HG03280 (cell line): Measurements from ENCODE around the gene EVL.

Experiments
- ATAC-seq: cut with Tn5 transposase; IDR thresholded peaks from one replicate; pipeline ENCODE4 v1.9.1; 2021; ENCODE audit warnings: mild to moderate bottlenecking, moderate library complexity; ENCODE audit not compliant: unreplicated experiment

EVL gene

GRCh38 chr14:100108042-100108825 is 43.0 kb downstream of the EVL start:
- ATAC-seq = peak; percentile 79

GRCh38 chr14:100108840-100109593 is 43.8 kb downstream of the EVL start:
- ATAC-seq = no peak

- no peak for ATAC-seq
Measured at GRCh38 chr14:100109594-100109955, 44.4 kb downstream of the EVL start.

- ATAC-seq = no peak
Measured at GRCh38 chr14:100110816-100111215, 45.6 kb downstream of the EVL start.

- no peak for ATAC-seq
Measured at GRCh38 chr14:100111931-100112704, 46.9 kb downstream of the EVL start.

GRCh38 chr14:100114109-100114765 is 49.0 kb downstream of the EVL start:
- no peak for ATAC-seq

GRCh38 chr14:100115236-100115635 is 50.0 kb downstream of the EVL start:
- ATAC-seq = no peak

GRCh38 chr14:100115726-100116125 is 50.5 kb downstream of the EVL start:
- ATAC-seq = no peak

GRCh38 chr14:100116134-100116533 is 50.9 kb downstream of the EVL start:
- ATAC-seq = no peak

GRCh38 chr14:100117026-100117425 is 51.8 kb downstream of the EVL start:
- no peak for ATAC-seq

- ATAC-seq = no peak
Measured at GRCh38 chr14:100117633-100118395, 52.6 kb downstream of the EVL start.

GRCh38 chr14:100118396-100119011 is 53.3 kb downstream of the EVL start:
- ATAC-seq = no peak

- no peak for ATAC-seq
Measured at GRCh38 chr14:100119251-100119650, 54.0 kb downstream of the EVL start.

GRCh38 chr14:100120522-100121269 is 55.5 kb downstream of the EVL start:
- no peak for ATAC-seq

GRCh38 chr14:100121643-100122480 is 56.6 kb downstream of the EVL start:
- ATAC-seq = no peak

- ATAC-seq = no peak
Measured at GRCh38 chr14:100122481-100123223, 57.4 kb downstream of the EVL start.

- no peak for ATAC-seq
Measured at GRCh38 chr14:100123618-100124017, 58.4 kb downstream of the EVL start.
